ENCODE data around the gene TMEM200C.

The TMEM200C gene

DNA sequence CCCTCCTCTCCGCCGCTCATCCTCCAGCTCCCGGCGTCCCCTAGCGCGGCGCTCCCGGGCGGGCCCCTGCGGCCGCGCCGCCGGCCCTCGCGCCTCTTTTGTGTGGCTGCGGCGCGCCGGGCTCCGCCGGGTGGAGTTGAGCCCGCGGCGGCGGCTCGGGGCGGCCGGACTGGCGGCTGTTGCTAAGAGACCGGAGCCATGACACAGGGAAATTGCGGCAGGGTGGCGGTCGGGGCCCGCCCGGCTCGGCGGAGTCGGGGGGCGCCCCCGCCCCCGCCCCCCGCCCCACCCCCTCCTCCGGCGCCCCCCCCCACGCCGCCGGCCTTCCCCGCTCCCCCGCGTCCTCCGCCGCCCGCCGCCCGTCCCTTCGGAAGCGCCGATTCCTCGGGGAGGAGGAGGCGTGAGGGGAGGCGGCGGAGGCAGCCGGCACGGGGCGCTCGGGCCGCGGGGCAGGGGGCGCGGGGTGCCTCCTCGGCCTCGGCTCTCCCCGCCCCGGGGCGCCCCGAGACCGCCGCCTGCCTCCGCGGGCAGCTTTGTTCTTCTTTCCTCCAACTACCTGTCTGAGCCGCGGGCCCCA is at the start of gene TMEM200C:
Gene TMEM200C (minus strand): TSS at position 224 of the 577 bp plus-strand sequence. CDS start 3,459 bp downstream, outside the sequence.
- Histone ChIP-seq H3K9ac (ENCODE audit: low read length) (no peak within 1 kb of the TSS), H3K27me3 (ENCODE audit: control insufficient read depth, insufficient read depth, low read length) (peaks cover 79% of the 10 kb centered on the region), H3K9me3 (ENCODE audit: control insufficient read depth, low read length) (no peaks in the 10 kb centered on the region)

GRCh38 chr18:5944448-5944847 is 49.1 kb upstream of the TMEM200C start:
- Histone ChIP-seq H3K36me3 (ENCODE audit: control insufficient read depth, insufficient read depth, low read length) (no peaks in the 10 kb centered on the region), H3K4me3 (ENCODE audit: low read length) (no peak overlapping the region), H3K4me1 (ENCODE audit: control insufficient read depth, insufficient read depth, low read length) (no peaks in the 10 kb centered on the region), H3K9ac (ENCODE audit: low read length) (no peak overlapping the region), H3K9me3 (ENCODE audit: control insufficient read depth, low read length) (no peaks in the 10 kb centered on the region), H3K27me3 (ENCODE audit: control insufficient read depth, insufficient read depth, low read length) (no peaks in the 10 kb centered on the region)

More for the DNA sequence above, at the start of gene TMEM200C:
- Histone ChIP-seq H3K4me1 (ENCODE audit: control insufficient read depth, insufficient read depth, low read length) (no peaks in the 10 kb centered on the region), H3K36me3 (ENCODE audit: control insufficient read depth, insufficient read depth, low read length) (no peaks in the 10 kb centered on the region), H3K4me3 (ENCODE audit: low read length) (no peak within 1 kb of the TSS)

GRCh38 chr18:5943514-5943913 is 48.2 kb upstream of the TMEM200C start:
- H3K27me3 ChIP-seq (ENCODE audit: control insufficient read depth, insufficient read depth, low read length), result no peaks in the 10 kb centered on the region
- H3K4me1 ChIP-seq (ENCODE audit: control insufficient read depth, insufficient read depth, low read length), result no peaks in the 10 kb centered on the region
- H3K9ac ChIP-seq (ENCODE audit: low read length), result no peak overlapping the region
- no peaks in the 10 kb centered on the region for H3K36me3 ChIP-seq (ENCODE audit: control insufficient read depth, insufficient read depth, low read length)
- no peaks in the 10 kb centered on the region for H3K9me3 ChIP-seq (ENCODE audit: control insufficient read depth, low read length)
- H3K4me3 ChIP-seq (ENCODE audit: low read length), result no peak overlapping the region

DNA sequence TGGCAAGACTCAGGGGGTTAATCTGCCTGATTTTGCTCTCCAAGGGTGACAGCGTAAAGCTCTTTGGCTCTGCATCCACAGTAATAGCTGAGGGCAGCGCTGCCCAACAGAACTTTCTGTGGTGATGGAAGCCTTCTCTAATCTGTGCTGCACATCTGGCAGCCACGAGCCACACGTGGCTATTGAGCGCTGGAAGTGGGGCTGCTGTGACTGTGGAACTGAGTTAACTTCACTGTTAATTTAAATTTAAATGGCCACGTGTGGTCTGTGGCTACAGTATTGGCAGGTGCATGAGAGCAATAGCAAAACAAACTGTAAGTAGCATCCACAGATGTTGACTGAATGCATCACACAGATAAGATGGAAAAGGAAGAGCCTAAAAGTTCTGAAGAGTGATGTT is 47.3 kb upstream of the TMEM200C start:
- Histone ChIP-seq H3K4me3 (ENCODE audit: low read length) (no peak overlapping the region), H3K4me1 (ENCODE audit: control insufficient read depth, insufficient read depth, low read length) (no peaks in the 10 kb centered on the region), H3K27me3 (ENCODE audit: control insufficient read depth, insufficient read depth, low read length) (no peaks in the 10 kb centered on the region), H3K9ac (ENCODE audit: low read length) (no peak overlapping the region), H3K9me3 (ENCODE audit: control insufficient read depth, low read length) (no peaks in the 10 kb centered on the region), H3K36me3 (ENCODE audit: control insufficient read depth, insufficient read depth, low read length) (no peaks in the 10 kb centered on the region)

DNA sequence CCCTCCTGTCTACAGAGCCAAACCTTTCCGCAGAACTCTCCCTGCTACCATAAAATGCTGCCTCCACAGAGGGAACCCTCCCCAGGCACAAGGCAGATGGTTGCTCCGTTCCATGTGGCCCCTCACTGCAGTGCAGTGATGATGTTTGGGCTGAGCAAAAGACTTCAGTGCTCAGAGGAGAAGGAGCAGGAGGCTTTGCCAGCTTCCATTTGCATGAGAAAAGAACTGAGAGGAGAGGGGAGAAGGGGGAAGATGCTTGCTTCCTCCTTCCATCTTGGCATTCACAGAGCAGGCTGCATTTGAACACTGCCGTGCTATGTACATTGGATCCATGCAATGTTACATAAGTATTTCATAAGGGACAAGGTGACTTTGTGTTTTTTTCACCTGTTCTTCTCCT is 46.6 kb upstream of the TMEM200C start:
- Histone ChIP-seq H3K36me3 (ENCODE audit: control insufficient read depth, insufficient read depth, low read length) (no peaks in the 10 kb centered on the region), H3K4me1 (ENCODE audit: control insufficient read depth, insufficient read depth, low read length) (no peaks in the 10 kb centered on the region), H3K9me3 (ENCODE audit: control insufficient read depth, low read length) (no peaks in the 10 kb centered on the region), H3K4me3 (ENCODE audit: low read length) (no peak overlapping the region), H3K9ac (ENCODE audit: low read length) (no peak overlapping the region), H3K27me3 (ENCODE audit: control insufficient read depth, insufficient read depth, low read length) (no peaks in the 10 kb centered on the region)

GRCh38 chr18:5939801-5940667 is 44.7 kb upstream of the TMEM200C start:
- no peak overlapping the region for H3K9ac ChIP-seq (ENCODE audit: low read length)
- no peaks in the 10 kb centered on the region for H3K36me3 ChIP-seq (ENCODE audit: control insufficient read depth, insufficient read depth, low read length)
- H3K4me1 ChIP-seq (ENCODE audit: control insufficient read depth, insufficient read depth, low read length), result no peaks in the 10 kb centered on the region
- H3K9me3 ChIP-seq (ENCODE audit: control insufficient read depth, low read length), result no peaks in the 10 kb centered on the region
- H3K27me3 ChIP-seq (ENCODE audit: control insufficient read depth, insufficient read depth, low read length), result no peaks in the 10 kb centered on the region
- no peak overlapping the region for H3K4me3 ChIP-seq (ENCODE audit: low read length)

GRCh38 chr18:5937795-5938194 is 42.5 kb upstream of the TMEM200C start:
- H3K4me3 ChIP-seq (ENCODE audit: low read length), result no peak overlapping the region
- no peaks in the 10 kb centered on the region for H3K27me3 ChIP-seq (ENCODE audit: control insufficient read depth, insufficient read depth, low read length)
- H3K36me3 ChIP-seq (ENCODE audit: control insufficient read depth, insufficient read depth, low read length), result no peaks in the 10 kb centered on the region
- no peak overlapping the region for H3K9ac ChIP-seq (ENCODE audit: low read length)
- H3K4me1 ChIP-seq (ENCODE audit: control insufficient read depth, insufficient read depth, low read length), result no peaks in the 10 kb centered on the region
- no peaks in the 10 kb centered on the region for H3K9me3 ChIP-seq (ENCODE audit: control insufficient read depth, low read length)

GRCh38 chr18:5937121-5937520 is 41.8 kb upstream of the TMEM200C start:
- Histone ChIP-seq H3K27me3 (ENCODE audit: control insufficient read depth, insufficient read depth, low read length) (no peaks in the 10 kb centered on the region), H3K9ac (ENCODE audit: low read length) (no peak overlapping the region), H3K9me3 (ENCODE audit: control insufficient read depth, low read length) (no peaks in the 10 kb centered on the region), H3K4me1 (ENCODE audit: control insufficient read depth, insufficient read depth, low read length) (no peaks in the 10 kb centered on the region), H3K4me3 (ENCODE audit: low read length) (no peak overlapping the region), H3K36me3 (ENCODE audit: control insufficient read depth, insufficient read depth, low read length) (no peaks in the 10 kb centered on the region)

- H3K27me3 ChIP-seq (ENCODE audit: control insufficient read depth, insufficient read depth, low read length), result no peaks in the 10 kb centered on the region
- H3K4me3 ChIP-seq (ENCODE audit: low read length), result no peak overlapping the region
- H3K36me3 ChIP-seq (ENCODE audit: control insufficient read depth, insufficient read depth, low read length), result no peaks in the 10 kb centered on the region
Measured at GRCh38 chr18:5930789-5931188, 35.5 kb upstream of the TMEM200C start.

GRCh38 chr18:5918205-5918858 is 23.0 kb upstream of the TMEM200C start:
- H3K4me1 ChIP-seq (ENCODE audit: control insufficient read depth, insufficient read depth, low read length), result no peaks in the 10 kb centered on the region
- no peaks in the 10 kb centered on the region for H3K9me3 ChIP-seq (ENCODE audit: control insufficient read depth, low read length)
- H3K27me3 ChIP-seq (ENCODE audit: control insufficient read depth, insufficient read depth, low read length), result no peaks in the 10 kb centered on the region
- no peaks in the 10 kb centered on the region for H3K36me3 ChIP-seq (ENCODE audit: control insufficient read depth, insufficient read depth, low read length)
- no peak overlapping the region for H3K9ac ChIP-seq (ENCODE audit: low read length)
- H3K4me3 ChIP-seq (ENCODE audit: low read length), result no peak overlapping the region

More at GRCh38 chr18:5930789-5931188, 35.5 kb upstream of the TMEM200C start:
- no peaks in the 10 kb centered on the region for H3K9me3 ChIP-seq (ENCODE audit: control insufficient read depth, low read length)
- H3K4me1 ChIP-seq (ENCODE audit: control insufficient read depth, insufficient read depth, low read length), result no peaks in the 10 kb centered on the region
- no peak overlapping the region for H3K9ac ChIP-seq (ENCODE audit: low read length)

DNA sequence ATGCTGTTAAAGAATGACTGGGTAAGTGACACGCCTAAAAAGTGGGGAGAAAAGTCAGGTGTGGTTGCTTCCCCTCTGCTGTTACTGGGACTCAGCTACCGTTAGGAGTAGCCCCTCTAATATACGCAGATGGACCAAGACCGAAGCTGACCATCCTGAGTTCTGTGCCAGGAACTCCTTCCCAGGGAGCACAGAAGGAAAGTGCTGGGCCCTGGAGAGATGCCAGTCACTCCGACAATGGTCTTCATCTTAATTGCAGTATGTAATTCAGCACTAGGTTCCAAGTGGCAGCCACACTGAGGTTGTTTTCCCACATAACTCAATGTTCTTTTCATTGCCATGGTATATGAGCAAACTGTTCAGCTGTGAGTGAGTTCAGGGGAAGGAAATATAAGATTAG is 19.6 kb upstream of the TMEM200C start:
- no peaks in the 10 kb centered on the region for H3K4me1 ChIP-seq (ENCODE audit: control insufficient read depth, insufficient read depth, low read length)
- H3K27me3 ChIP-seq (ENCODE audit: control insufficient read depth, insufficient read depth, low read length), result no peaks in the 10 kb centered on the region
- H3K4me3 ChIP-seq (ENCODE audit: low read length), result no peak overlapping the region
- no peak overlapping the region for H3K9ac ChIP-seq (ENCODE audit: low read length)
- H3K36me3 ChIP-seq (ENCODE audit: control insufficient read depth, insufficient read depth, low read length), result no peaks in the 10 kb centered on the region
- no peaks in the 10 kb centered on the region for H3K9me3 ChIP-seq (ENCODE audit: control insufficient read depth, low read length)

- Histone ChIP-seq H3K4me3 (ENCODE audit: low read length) (no peak overlapping the region), H3K27me3 (ENCODE audit: control insufficient read depth, insufficient read depth, low read length) (no peaks in the 10 kb centered on the region), H3K36me3 (ENCODE audit: control insufficient read depth, insufficient read depth, low read length) (no peaks in the 10 kb centered on the region), H3K9ac (ENCODE audit: low read length) (no peak overlapping the region), H3K4me1 (ENCODE audit: control insufficient read depth, insufficient read depth, low read length) (no peaks in the 10 kb centered on the region), H3K9me3 (ENCODE audit: control insufficient read depth, low read length) (no peaks in the 10 kb centered on the region)
Measured at GRCh38 chr18:5914016-5914415, 18.7 kb upstream of the TMEM200C start.
